GM18498 (cell line): ENCODE data around the gene CASZ1.

Experiments used
- ATAC-seq: cut with Tn5 transposase; IDR thresholded peaks from one replicate; pipeline ENCODE4 v1.9.1; 2021; ENCODE audit warnings: mild to moderate bottlenecking, moderate library complexity; ENCODE audit not compliant: unreplicated experiment

The CASZ1 gene

GRCh38 chr1:10691075-10691739, 105.2 kb downstream of the CASZ1 start:
- no peak for ATAC-seq

GRCh38 chr1:10690484-10690883, 106.0 kb downstream of the CASZ1 start:
- ATAC-seq, result no peak

DNA sequence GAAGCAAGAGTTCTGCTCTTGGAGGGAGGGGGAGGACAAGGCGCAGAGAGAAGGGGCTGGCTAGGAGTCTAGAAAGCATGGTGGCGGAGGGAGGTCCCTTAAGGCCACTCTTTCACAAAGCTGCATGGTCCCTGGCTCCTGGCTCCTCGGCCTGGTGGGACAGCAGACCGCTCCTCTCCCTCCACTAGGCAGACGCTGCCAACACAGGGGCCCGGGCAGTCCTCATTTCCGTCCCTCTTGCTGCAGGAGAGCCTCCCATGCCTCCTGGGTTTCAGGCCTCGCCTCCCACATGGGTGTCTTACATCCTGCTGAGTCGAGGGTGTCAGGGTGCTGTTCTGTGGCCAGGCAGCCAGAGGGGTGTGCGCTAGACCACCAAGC, 108.0 kb downstream of the CASZ1 start:
- ATAC-seq, result no peak

GRCh38 chr1:10687782-10688408, 108.6 kb downstream of the CASZ1 start:
- ATAC-seq, result no peak

DNA sequence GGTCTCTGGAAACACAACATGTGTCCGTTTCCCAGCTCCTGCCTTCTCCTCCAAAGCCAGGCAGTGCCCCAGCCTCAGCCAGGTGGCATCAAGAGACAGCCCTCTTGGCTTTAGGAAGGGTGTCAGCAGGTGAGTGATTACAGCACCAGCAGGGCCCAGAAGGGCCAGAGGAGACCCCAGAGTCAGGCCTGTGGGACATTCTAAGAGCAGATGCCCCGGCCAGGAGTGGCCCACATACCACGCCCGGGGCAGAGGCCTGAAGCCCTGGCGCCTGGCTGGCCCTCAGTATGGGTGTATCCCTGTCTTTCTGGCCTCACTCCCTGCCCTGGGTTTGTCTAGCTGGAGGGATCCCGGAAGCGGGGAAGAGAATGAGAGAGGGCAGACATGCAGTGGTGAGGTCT, 109.2 kb downstream of the CASZ1 start:
- no peak for ATAC-seq

DNA sequence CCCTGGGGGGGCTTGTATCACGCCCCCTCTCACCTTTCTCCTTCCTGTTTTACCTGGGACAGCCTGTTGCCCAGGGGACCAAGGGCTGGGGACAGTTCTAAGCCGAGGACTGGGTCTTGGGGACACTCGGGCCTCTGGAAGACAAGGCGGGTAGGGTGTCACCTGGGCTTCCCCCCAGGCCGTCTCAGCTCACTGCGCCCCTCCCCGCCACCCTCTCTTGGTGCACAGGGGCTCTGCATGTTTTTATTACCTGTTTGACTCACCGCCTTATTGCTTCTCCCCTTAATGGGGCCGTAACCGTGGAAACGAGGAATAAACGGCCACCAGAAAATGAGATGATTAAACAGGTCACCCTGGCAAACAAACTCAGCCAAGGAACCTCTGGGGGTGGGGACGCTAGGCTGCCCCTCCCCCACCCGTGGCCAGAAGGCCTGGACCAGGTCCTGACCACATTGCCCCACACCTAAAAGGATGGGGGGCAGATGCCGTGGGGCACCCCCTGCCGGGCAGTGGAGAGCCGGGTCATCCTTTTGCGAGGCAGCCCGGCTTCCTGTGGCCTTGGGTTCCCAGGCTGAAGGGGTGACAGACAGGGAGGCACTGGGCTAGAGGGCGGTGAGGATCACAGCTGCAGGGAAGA, 109.9 kb downstream of the CASZ1 start:
- no peak for ATAC-seq

DNA sequence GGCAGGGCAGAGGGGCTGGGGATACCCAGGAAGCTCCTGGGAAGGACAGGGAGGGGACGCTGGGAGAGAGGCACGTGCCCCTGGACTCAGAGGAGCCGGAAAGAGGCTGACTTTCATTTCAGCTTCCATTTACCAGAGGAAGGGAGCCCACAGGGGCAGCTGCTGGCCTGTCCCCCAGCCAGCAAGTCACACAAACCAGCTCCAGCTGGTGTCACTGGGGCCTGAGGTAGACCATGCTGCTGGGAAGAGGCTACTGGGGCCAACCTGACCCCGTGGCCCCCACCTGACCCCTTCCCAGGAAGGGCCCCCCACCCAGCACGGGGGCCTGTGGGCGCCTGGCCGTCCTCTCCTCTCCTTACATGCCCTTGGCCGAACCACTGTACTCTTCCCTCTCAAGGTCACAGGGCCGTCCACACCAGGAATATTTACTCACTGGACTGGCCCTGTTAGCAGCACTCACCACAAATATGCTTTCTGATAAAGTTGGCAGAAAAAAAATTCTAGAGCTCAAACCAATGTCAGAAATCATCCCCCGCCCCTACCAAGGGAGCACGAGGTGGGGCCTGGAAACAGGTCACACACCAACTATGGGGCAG, 110.5 kb downstream of the CASZ1 start:
- ATAC-seq, result no peak

DNA sequence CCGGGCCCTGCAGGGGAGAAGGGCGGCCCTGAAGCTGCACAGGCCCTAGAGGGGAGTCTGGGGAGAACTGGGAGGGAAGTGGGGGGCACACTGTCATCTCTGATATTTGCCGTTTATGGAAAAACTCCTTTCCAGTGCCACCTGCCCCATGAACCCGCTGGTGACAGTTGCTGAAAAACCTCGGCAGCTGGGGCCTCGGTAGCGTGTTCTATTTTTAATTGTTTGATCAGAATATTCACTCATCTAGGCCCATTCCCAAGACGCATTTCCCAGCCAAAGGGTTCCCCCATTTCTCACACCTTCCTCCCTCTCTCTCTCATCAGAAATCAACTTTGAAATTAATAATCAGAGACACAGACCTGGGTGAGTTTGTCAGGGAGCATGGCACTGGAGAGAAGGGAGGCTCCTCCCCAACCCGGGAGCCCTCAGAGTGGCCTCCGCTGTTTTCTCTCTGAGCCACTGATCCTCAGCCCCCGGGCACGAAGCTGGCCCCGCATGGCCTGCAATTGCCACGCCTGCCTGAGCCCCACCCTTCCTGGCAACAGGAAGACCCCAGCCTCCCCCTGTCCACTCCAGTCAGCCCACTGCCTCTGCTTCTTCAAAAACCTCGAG, 111.1 kb downstream of the CASZ1 start:
- no peak for ATAC-seq

- no peak for ATAC-seq
Measured at GRCh38 chr1:10684221-10684620, 112.2 kb downstream of the CASZ1 start.

DNA sequence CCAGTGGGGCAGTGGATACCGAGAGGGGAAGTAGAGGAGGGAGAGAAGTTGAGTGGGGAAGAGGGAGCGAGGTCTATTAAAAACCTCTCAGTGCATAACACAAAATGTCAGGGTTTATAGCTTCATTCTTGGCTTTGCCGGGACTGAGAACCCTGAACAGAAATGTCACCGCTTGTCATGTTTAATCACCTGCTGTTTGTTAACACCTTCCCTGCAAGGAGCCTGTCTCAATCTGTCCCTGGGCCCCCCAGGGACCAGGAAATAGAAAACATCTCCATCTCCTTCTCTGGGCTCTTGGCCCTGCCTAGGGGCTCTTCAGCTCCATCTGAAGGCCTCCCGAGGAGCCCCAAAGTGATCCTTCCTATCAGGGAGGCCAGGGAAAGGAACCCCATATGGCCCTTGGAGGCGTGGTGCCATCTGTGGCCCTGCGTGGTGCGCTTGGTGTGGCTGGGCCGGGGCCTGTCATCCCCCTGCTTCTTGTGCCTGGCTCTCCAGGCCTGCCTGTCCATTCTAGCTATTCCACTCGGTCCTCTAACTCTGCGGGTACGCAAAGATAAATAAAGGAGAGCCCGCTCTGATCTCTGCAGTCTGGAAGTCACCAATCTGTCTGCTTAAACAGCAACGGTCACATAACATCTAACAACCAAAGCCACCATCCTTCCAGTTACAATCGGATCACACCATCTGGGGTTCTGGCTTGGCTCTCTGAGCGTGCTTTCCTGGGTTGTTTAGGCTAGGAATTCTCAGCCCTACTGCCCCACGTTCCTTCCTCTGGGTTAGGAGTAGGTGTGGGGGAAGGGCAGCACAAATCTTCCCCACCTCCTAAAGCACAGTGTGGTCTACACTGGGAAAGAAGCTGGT, 113.8 kb downstream of the CASZ1 start:
- ATAC-seq, result no peak

- no peak for ATAC-seq
Measured at GRCh38 chr1:10682108-10682445, 114.4 kb downstream of the CASZ1 start.

DNA sequence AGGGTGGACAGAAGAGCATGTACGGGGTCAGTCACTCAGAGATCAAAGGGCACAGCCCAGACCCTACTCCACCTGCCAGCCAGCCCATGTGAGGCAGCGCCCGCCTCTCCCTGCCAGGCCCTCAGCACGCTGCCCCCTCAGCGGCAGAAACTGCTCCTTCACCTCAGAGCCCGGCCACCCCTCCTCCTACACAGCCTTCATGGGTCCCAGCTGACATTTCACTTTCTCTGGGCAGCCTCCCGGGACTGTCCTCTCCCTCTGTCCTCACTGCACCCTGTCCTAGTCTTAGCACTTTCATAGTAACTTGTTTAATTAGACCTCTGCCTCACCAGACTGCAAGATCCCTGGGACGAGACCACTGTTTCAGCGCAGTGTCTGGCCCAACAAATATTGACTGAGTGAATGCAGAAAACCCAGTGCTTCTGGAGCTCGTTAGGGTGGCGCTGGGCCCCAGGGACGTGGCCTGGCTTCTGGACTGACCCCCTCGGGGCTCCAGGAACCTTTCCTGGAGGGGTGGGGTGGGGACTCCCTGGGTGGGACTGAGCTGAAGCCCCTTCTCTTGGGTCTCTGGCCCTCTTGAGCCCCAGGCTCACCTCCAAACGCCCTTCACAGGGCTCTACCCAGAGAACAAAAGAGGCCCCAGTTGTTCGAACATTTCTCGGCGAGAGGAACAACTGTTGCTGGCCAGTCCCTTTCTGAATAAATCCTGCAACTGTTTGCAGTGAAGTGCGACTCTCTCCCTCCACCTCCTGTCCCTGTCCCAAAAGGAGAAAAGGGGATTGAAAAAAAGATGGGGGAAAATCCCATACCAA, 114.9 kb downstream of the CASZ1 start:
- no peak for ATAC-seq

GRCh38 chr1:10680487-10680886, 116.0 kb downstream of the CASZ1 start:
- ATAC-seq, result no peak

GRCh38 chr1:10679496-10680220, 116.8 kb downstream of the CASZ1 start:
- no peak for ATAC-seq

- ATAC-seq, result no peak
Measured at GRCh38 chr1:10678852-10679251, 117.6 kb downstream of the CASZ1 start.

DNA sequence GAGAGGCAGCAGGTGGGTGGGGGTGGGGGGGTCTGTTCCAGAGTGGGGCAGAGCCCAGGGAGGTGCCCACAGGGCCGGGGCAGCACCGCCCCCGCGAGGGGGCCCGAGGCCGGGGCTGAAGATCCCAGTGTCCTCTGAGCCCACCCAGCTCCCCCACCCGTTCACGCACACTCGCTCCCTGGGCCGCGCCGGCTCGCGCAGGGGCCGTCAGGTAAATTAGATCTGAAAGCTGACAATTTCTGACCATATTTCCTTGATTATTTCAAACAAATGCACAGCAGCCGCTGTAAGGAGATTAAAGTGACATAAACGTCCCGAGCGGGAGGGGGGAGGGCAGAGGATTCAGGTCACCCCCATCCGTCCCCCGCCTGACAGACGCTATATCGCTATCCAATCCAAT, 118.0 kb downstream of the CASZ1 start:
- no peak for ATAC-seq

GRCh38 chr1:10677491-10678391, 118.7 kb downstream of the CASZ1 start:
- ATAC-seq, result no peak

- ATAC-seq, result no peak
Measured at GRCh38 chr1:10676963-10677362, 119.5 kb downstream of the CASZ1 start.
